H9 (cell line): ENCODE results near the gene ZDHHC17. TPM values are rescaled to one million over a fixed set of nuclear protein-coding genes. Genes with fewer than 3 reads are reported as not detected.

Source experiments
- DNase-seq: peaks from one replicate; pipeline ENCODE4 v3.0.0-alpha.2; 2017
- H2AFZ ChIP-seq: one replicate; pipeline ENCODE4 v1.6.1; 2013; ENCODE audit warnings: mild to moderate bottlenecking, low read length, control low read depth, moderate library complexity
- H2AK5ac ChIP-seq: 2 replicates; pipeline ENCODE4 v1.6.1; 2013; ENCODE audit warnings: low read length, control low read depth, mixed read lengths; ENCODE audit not compliant: insufficient read length
- H2BK120ac ChIP-seq: one replicate; pipeline ENCODE4 v1.6.1; 2013; ENCODE audit warnings: low read depth, mild to moderate bottlenecking, low read length, control low read depth, inconsistent platforms; ENCODE audit not compliant: poor library complexity, severe bottlenecking
- H2BK12ac ChIP-seq: 2 replicates; pipeline ENCODE4 v1.6.1; 2013; ENCODE audit warnings: low read length, control low read depth, mixed read lengths, low read depth; ENCODE audit not compliant: insufficient read length
- H2BK15ac ChIP-seq: 2 replicates; pipeline ENCODE4 v1.6.1; 2013; ENCODE audit warnings: low read depth, low read length, control low read depth
- H2BK20ac ChIP-seq: one replicate; pipeline ENCODE4 v1.6.1; 2013; ENCODE audit warnings: low read depth, mild to moderate bottlenecking, low read length, control low read depth, inconsistent platforms; ENCODE audit not compliant: poor library complexity, severe bottlenecking
- H2BK5ac ChIP-seq: 2 replicates; pipeline ENCODE4 v1.6.1; 2013; ENCODE audit warnings: low read length, control low read depth, mixed read lengths; ENCODE audit not compliant: insufficient read length
- H3K14ac ChIP-seq: 2 replicates; pipeline ENCODE4 v1.6.1; 2013; ENCODE audit warnings: low read length, control low read depth; ENCODE audit not compliant: insufficient read depth
- H3K18ac ChIP-seq: 2 replicates; pipeline ENCODE4 v1.6.1; 2013; ENCODE audit warnings: low read depth, mild to moderate bottlenecking, mixed read lengths, low read length, control low read depth; ENCODE audit not compliant: insufficient read length
- H3K23ac ChIP-seq: 2 replicates; pipeline ENCODE4 v1.6.1; 2013; ENCODE audit warnings: low read length, control low read depth, mixed read lengths, low read depth; ENCODE audit not compliant: insufficient read length
- H3K23me2 ChIP-seq: 2 replicates; pipeline ENCODE4 v1.6.1; 2013; ENCODE audit warnings: low read depth, mild to moderate bottlenecking, mixed read lengths, low read length, control low read depth; ENCODE audit not compliant: insufficient read length, poor library complexity, severe bottlenecking
- H3K27ac ChIP-seq: 2 replicates; pipeline ENCODE4 v1.5.1; 2013; ENCODE audit warnings: low read length, control low read depth, mixed read lengths, low read depth; ENCODE audit not compliant: insufficient read length
- H3K27me3 ChIP-seq: 2 replicates; pipeline ENCODE4 v1.6.1; 2013; ENCODE audit warnings: low read length, control low read depth, inconsistent platforms; ENCODE audit not compliant: insufficient read depth
- H3K4ac ChIP-seq: 2 replicates; pipeline ENCODE4 v1.6.1; 2013; ENCODE audit warnings: low read depth, mild to moderate bottlenecking, control low read depth, inconsistent platforms, low read length, moderate library complexity
- H3K4me1 ChIP-seq: 2 replicates; pipeline ENCODE4 v1.6.1; 2013; ENCODE audit warnings: low read length, control low read depth, inconsistent platforms; ENCODE audit not compliant: insufficient read depth
- H3K4me2 ChIP-seq: 2 replicates; pipeline ENCODE4 v1.6.1; 2013; ENCODE audit warnings: low read length, control low read depth, mixed read lengths; ENCODE audit not compliant: insufficient read length, insufficient read depth
- H3K56ac ChIP-seq: 2 replicates; pipeline ENCODE4 v1.6.1; 2013; ENCODE audit warnings: low read depth, mild to moderate bottlenecking, mixed read lengths, low read length, control low read depth; ENCODE audit not compliant: insufficient read length
- H3K79me1 ChIP-seq: 2 replicates; pipeline ENCODE4 v1.6.1; 2013; ENCODE audit warnings: low read depth, mild to moderate bottlenecking, moderate library complexity, low read length, control low read depth, inconsistent platforms; ENCODE audit not compliant: insufficient read depth, poor library complexity, severe bottlenecking
- H3K79me2 ChIP-seq: 2 replicates; pipeline ENCODE4 v1.6.1; 2013; ENCODE audit warnings: low read length, control low read depth, inconsistent platforms; ENCODE audit not compliant: insufficient read depth
- H3K9ac ChIP-seq: 2 replicates; pipeline ENCODE4 v1.6.1; 2013; ENCODE audit warnings: low read length, control low read depth, mixed read lengths; ENCODE audit not compliant: insufficient read length; ENCODE audit errors: extremely low read depth
- H3K9me3 ChIP-seq: one replicate; pipeline ENCODE4 v1.6.1; 2013; ENCODE audit warnings: low read depth, low read length, inconsistent platforms; ENCODE audit not compliant: control insufficient read depth
- H3T11ph ChIP-seq: one replicate; pipeline ENCODE4 v1.6.1; 2013; ENCODE audit warnings: mild to moderate bottlenecking, low read length, control low read depth, inconsistent platforms
- H4K20me1 ChIP-seq: one replicate; pipeline ENCODE4 v1.6.1; 2013; ENCODE audit not compliant: control insufficient read depth, insufficient read length, insufficient read depth
- H4K5ac ChIP-seq: 2 replicates; pipeline ENCODE4 v1.6.1; 2013; ENCODE audit warnings: low read depth, mild to moderate bottlenecking, mixed read lengths, low read length, control low read depth; ENCODE audit not compliant: insufficient read length
- H4K8ac ChIP-seq: replicated peaks from 2 replicates; pipeline ENCODE4 v1.6.1; 2013; ENCODE audit warnings: low read length, control low read depth, mixed read lengths, low read depth; ENCODE audit not compliant: insufficient read length
- H4K91ac ChIP-seq: 2 replicates; pipeline ENCODE4 v1.6.1; 2013; ENCODE audit warnings: low read depth, mild to moderate bottlenecking, moderate library complexity, mixed read lengths, low read length, control low read depth; ENCODE audit not compliant: insufficient read length
- H3K27ac Mint-ChIP-seq, 3 experiments: 2 replicates in 2 of 3; 3 replicates in 1 of 3; pipeline ENCODE4 v1.8.0; 2020 to 2021; ENCODE audit warnings: mixed read lengths in 3 of 3, mild to moderate bottlenecking in 1 of 3, moderate library complexity in 1 of 3
- H3K27me3 Mint-ChIP-seq: 2 replicates; pipeline ENCODE4 v1.8.0; 2021; ENCODE audit warnings: low read depth, mild to moderate bottlenecking, moderate library complexity, mixed read lengths
- H3K36me3 Mint-ChIP-seq, 3 experiments: 2 replicates in 2 of 3; 3 replicates in 1 of 3; pipeline ENCODE4 v1.8.0; 2020 to 2021; ENCODE audit warnings: low read depth in 3 of 3, mixed read lengths in 3 of 3; ENCODE audit not compliant: insufficient read depth in 1 of 3
- H3K4me1 Mint-ChIP-seq, 2 experiments: 2 replicates each; pipeline ENCODE4 v1.8.0; 2020; ENCODE audit warnings: mixed read lengths in 2 of 2
- H3K4me3 Mint-ChIP-seq, 2 experiments: 2 replicates in 1 of 2; 3 replicates in 1 of 2; pipeline ENCODE4 v1.8.0; 2020 to 2021; ENCODE audit warnings: mild to moderate bottlenecking in 2 of 2, mixed read lengths in 2 of 2, moderate library complexity in 1 of 2
- H3K9me3 Mint-ChIP-seq, 2 experiments: 2 replicates in 1 of 2; 3 replicates in 1 of 2; pipeline ENCODE4 v1.8.0; 2020; ENCODE audit warnings: mild to moderate bottlenecking in 2 of 2, mixed read lengths in 2 of 2, moderate library complexity in 1 of 2
- CTCF ChIP-seq: fragments of 200-600 bp; sonication (generic); conservative IDR thresholded peaks from 3 replicates; pipeline ENCODE4 v1.8.0; 2021; ENCODE audit warnings: antibody characterized with exemption, mild to moderate bottlenecking
- WGBS: extraction: QIAGEN DNeasy Blood & Tissue Kit; methylation state at CpG from one replicate; pipeline ENCODE4 v1.1.7; 2013; ENCODE audit warnings: missing lambda C conversion rate, low lambda C conversion rate, mixed read lengths; ENCODE audit not compliant: insufficient read length; ENCODE audit errors: extremely low coverage; 5-methylcytosine and 5-hydroxymethylcytosine counted together
- total RNA-seq: library from RNA; stranded (reverse); gene quantifications from 2 replicates; pipeline ENCODE4 v1.2.1, GENCODE V29; 2021

The ZDHHC17 gene
- total RNA-seq, 1 experiment from 2014 or later, result 32.6 TPM

- H3K4me1 Mint-ChIP-seq, result peaks cover 9 to 19% of the 10 kb centered on the region in 2 experiments
- Histone ChIP-seq H4K5ac (no peak overlapping the region), H3K9me3 (no peaks in the 10 kb centered on the region), H3K79me1 (no peaks in the 10 kb centered on the region), H2BK20ac (no peak overlapping the region), H3K18ac (no peak overlapping the region), H3K9ac (no peak overlapping the region), H2BK120ac (no peak overlapping the region), H3K56ac (no peak overlapping the region), H3K27ac (no peak overlapping the region), H2BK5ac (no peak overlapping the region), H3K4me2 (no peak overlapping the region), H2BK12ac (no peak overlapping the region), H3T11ph (no peak overlapping the region), H4K91ac (no peak overlapping the region), H3K23ac (no peak overlapping the region), H3K27me3 (no peaks in the 10 kb centered on the region), H2AK5ac (no peak overlapping the region), H3K4me1 (no peaks in the 10 kb centered on the region; the same call in 1 of the 2 replicates), H3K4ac (no peak overlapping the region), H3K23me2 (no peaks in the 10 kb centered on the region), H3K79me2 (no peaks in the 10 kb centered on the region), H4K8ac (no peak overlapping the region), H2AFZ (no peak overlapping the region), H4K20me1 (no peaks in the 10 kb centered on the region), H2BK15ac (no peak overlapping the region), H3K14ac (no peak overlapping the region)
- no peaks in the 10 kb centered on the region for H3K27me3 Mint-ChIP-seq
- H3K36me3 Mint-ChIP-seq, result peaks cover 0 to 4% (median 0%) of the 10 kb centered on the region in 3 experiments; a peak in 1 of 7 replicates
- H3K9me3 Mint-ChIP-seq, result peaks cover 0 to 2% of the 10 kb centered on the region in 2 experiments; a peak in 1 of 5 replicates
- H3K27ac Mint-ChIP-seq, result no peak overlapping the region; a peak in 1 of 7 replicates
- no CpG with 5 or more reads among the region's 1 CpG for WGBS
- no peak for TF ChIP-seq CTCF
- no peak for DNase-seq
- no peak overlapping the region for H3K4me3 Mint-ChIP-seq
These were observed 6.2 kb upstream of the ZDHHC17 start for GRCh38 chr12:76757694-76758093.
